GM19324 (cell line): ENCODE measurements around the gene ST8SIA2.

Experiments used
- ATAC-seq: cut with Tn5 transposase; IDR thresholded peaks from one replicate; pipeline ENCODE4 v1.9.1; 2021; ENCODE audit warnings: mild to moderate bottlenecking, moderate library complexity; ENCODE audit not compliant: unreplicated experiment, low FRiP score

Gene ST8SIA2

GRCh38 chr15:92395098-92395635, 1.5 kb downstream of the ST8SIA2 start:
- no peak for ATAC-seq

GRCh38 chr15:92399271-92399950, 5.7 kb downstream of the ST8SIA2 start:
- no peak for ATAC-seq

DNA sequence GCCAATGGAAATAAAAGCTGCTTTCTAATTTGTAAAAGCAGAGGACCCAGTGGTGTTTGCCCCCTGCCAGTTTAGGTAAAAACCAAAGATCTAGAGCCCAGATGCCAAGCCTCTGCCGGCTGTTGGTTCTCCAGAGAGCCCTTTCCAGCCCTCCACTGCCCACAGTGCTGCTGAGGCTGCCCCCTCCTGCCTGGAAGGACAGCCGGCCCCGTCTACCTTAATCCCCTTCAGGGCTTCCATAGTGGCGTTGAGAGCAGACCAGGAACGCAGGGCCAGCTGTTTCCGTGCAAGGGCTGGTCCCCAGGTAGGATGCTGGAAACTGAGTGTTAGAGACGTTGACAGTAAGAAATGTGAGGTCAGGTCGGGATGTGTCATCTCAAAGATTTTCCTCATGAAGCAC, 6.9 kb downstream of the ST8SIA2 start:
- ATAC-seq, result no peak

DNA sequence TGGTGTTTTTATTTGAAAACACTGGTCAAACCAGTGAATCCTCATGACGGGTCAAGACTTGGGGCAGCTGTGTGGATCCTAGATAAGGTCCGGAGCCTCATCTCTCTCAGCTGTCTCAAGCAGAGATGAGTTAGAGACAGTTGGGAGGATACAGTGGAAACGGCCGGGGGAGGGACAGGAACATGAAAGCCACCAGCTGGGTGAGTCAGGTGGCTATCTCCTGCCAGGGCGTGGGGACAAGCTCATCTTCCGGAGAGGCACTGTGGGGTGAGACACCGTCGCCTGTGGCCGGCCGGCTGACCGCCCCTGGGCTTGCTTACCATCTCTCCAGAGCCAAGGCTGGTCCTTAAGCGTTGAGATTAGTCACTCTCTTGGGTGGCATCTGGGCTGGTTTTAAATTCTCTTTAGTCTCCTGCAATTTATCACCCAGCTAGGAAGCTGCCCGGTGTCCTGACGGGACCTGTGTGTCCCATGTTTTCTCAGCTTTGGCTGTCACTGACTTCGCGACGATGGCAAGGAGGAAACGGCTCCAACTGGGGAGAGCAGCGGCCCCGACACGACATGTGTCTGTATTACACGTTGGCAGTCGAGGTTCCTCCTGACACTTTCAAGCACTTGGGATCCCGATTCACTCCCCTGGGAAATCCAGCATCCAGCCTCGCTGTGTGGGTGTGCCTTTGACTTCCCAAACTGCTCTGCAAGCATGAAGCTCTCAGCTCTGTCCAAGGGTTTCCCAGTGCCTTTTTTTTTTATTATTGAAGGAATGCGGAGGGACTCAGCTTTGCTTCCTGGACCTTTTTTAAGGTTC, 7.5 kb downstream of the ST8SIA2 start:
- ATAC-seq, result no peak

DNA sequence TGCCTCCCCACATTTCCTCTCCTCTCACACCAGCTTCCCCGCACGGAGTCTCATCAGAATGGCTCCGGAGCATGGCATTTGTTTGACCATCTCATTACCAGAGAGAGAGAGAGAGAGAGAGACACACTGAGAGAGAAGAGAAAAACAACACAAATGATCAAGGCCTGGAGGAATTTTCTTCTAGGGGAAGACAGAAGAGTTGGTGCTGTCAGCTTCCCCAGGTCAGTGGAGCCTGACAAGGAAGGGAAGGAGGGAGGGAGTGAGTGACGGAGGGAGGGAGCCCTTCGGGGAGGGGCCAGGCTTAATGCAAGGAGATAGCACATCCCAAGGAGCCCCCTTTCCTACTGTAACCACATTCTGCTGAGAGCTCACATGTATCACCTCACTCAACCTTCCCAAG, 9.1 kb downstream of the ST8SIA2 start:
- no peak for ATAC-seq

GRCh38 chr15:92405942-92406341, 12.3 kb downstream of the ST8SIA2 start:
- ATAC-seq, result no peak

GRCh38 chr15:92407321-92407720, 13.6 kb downstream of the ST8SIA2 start:
- no peak for ATAC-seq

DNA sequence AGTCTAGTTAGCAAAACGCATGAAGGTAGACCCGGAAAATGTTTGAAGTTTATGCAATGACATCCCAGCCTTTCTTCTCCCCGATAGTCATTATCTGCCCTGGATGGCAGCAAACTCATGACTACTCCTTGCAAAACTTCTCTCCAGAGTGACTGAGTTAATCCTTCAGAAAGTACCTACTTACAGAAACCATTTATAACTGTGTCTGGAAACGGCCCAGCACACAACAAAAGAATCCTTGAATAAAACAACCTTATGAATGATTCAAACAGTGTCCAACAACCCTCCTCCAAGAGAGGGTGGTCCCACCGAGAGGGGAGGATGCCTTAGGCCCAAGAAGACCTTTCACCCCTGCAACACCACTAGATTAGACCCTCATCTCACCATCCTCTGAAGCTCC, 14.2 kb downstream of the ST8SIA2 start:
- no peak for ATAC-seq

- ATAC-seq, result no peak
Measured at GRCh38 chr15:92409006-92409405, 15.3 kb downstream of the ST8SIA2 start.

- ATAC-seq, result no peak
Measured at GRCh38 chr15:92409521-92409920, 15.8 kb downstream of the ST8SIA2 start.

DNA sequence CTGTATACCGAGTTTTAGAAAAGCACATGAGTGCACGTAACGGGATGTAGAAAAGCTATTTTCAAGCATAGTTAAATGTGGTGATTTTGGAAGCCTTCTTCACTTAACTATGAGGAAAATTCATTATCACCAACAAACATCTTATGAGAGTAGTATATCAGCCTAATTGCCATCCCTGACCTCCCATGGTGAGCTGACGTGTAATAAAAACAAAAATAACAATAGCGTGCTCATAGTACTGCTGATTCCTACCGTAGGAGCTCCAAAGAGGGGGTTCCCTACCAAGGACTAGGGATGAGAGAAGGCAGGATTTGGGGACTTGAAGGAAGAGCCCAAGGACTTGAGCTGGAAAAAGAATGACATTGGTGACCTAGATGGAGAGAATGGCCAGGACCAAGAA, 16.9 kb downstream of the ST8SIA2 start:
- ATAC-seq, result no peak

DNA sequence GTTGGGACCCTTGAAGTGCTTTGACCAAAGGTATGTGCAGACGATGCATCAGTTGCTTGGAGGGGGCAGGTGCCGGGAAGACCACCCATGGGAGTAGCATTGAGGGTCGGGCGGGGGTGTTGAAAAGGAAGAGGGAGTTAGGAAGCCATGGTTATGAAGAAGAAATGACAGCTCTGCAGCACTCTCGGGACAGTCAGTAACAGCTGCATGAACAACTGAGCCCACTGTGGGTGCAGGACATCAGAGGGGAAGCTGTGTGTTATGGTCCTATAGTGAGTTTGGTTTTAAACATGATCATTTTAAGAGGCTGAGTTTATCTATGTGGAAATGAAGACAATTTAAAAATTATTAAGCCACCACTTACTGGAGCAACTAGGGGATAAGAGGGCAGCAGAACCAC, 17.6 kb downstream of the ST8SIA2 start:
- no peak for ATAC-seq

DNA sequence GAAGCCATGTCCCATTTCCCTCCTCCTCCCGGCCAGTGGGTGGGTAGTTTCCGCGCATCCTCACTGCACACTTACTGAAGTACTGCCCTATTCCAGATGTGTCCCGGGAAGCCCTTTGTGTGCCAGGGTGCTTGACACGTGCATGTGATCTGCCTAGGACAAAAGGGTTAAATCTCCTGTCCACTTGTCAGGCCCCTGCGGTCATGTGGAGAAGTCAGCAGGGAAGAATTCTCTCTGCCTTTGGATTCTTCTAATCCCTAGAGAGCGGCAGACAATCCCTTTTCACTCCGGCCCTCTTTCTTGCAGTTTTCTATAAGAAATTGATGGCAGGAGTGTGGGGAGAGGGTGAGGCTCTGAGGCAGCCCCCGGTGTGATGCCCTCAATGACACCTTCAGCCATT, 19.8 kb downstream of the ST8SIA2 start:
- no peak for ATAC-seq

- no peak for ATAC-seq
Measured at GRCh38 chr15:92415639-92416297, 22.1 kb downstream of the ST8SIA2 start.

DNA sequence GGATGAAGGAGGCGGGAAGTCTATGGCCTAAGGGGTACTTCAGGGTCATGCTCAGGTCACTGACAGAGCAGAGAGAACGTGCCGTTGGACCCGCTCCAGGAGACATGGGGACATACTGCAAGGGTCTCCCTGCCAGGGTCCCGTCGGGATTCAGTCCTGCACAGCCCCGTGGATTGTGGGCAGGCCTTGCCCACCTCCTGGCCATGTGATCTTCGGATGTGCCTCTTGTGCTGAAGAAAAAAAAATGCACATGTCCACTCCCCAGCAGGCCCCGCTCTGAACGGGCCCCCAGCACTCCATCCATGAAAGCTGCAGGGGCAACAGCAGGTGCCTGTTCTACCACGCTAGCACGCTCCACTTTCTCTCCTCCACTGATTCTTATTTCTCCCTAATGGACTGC, 22.9 kb downstream of the ST8SIA2 start:
- no peak for ATAC-seq

GRCh38 chr15:92417716-92418115, 24.0 kb downstream of the ST8SIA2 start:
- ATAC-seq, result no peak

DNA sequence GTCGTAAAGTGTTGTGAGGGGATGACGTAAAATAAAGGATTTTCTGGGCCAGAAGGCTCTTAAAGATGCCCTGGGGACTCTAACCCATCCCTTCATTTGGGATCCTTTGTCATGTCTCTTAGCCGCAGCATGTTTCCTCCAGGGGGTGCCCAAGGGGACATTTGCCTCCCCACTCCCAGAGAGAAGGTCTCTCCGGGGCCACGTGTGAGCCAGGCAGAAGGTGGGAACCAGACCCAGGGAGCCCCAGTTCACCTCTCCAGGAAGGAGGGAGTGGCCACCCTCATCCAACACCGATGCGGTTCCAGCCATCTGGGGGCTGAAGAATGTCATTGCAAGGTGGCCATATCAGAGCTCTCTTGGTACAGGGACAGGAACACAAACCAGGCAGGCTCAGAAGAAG, 25.2 kb downstream of the ST8SIA2 start:
- ATAC-seq, result no peak

- no peak for ATAC-seq
Measured at GRCh38 chr15:92421976-92422375, 28.3 kb downstream of the ST8SIA2 start.

GRCh38 chr15:92425578-92426225, 32.0 kb downstream of the ST8SIA2 start:
- ATAC-seq, result no peak

DNA sequence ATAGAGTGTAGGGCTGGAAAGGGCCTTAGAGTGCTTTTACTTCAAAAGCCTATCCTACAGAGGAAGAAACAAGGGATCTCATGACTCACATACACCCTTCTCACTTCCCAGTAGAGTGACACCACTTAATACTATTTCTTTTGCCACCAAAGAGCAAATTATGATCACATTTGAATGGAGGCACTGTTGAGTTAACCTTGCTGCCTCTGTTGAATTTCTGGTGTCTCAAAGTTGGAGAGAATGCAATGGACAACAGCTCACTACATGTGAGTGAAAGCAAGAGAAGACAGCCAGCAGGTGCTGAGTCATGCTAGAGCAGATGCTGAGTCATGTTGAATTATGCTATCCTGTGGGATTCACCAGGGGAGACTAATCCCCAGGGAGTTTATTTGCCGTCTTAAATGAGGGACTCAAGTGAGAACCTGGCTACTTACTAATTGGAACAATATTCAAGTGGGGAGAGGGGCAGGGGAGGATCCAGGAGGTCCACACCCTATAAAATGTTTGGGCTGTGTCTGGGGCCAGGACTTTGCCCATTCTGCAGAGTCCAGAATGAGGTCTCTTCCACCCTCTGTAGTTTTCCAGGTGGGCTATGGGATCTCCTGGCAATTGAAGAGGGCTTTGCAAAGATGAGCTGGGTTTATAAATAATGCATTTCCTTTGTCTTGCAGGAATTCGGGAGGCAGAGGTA, 35.8 kb downstream of the ST8SIA2 start:
- no peak for ATAC-seq
